GM18520 (cell line): Measurements from ENCODE around the gene ENGASE.

Experiments
- ATAC-seq: cut with Tn5 transposase; IDR thresholded peaks from one replicate; pipeline ENCODE4 v1.9.1; 2021; ENCODE audit not compliant: unreplicated experiment

Gene ENGASE

DNA sequence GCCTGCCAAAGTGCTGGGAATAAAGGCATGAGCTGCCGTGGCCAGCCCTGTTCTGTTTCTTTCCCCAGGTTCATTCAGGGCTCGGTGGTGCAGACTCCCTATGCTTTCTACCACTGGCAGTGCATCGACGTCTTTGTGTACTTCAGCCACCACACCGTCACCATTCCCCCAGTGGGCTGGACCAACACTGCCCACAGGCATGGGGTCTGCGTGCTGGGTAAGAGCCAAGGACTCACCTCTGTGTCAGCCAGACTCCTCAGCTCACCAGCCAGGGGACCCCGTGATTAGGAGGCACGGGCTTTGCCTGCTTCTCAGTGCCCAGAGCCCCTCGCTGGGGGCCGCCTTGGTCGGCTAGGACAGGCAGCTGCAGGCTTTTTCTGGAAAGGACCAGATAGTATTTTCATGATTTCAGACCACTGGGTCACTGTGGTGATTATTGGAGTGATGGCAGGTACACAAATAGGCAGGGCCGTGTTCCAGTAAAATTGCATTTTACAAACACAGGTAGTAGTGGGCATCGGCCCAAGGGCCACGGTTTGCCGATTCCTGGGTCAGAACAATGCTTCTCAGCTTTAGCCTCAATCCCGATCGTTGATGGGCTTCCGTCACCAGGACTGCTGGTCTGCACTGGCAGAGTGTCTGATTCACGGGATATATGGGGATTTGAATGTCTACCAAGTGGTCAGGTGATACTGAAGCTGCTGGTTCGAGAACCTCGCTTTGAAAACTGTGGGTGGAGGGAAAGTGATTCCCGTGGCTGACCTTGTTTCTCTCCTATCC, 5.0 kb downstream of the ENGASE start:
- no peak for ATAC-seq

DNA sequence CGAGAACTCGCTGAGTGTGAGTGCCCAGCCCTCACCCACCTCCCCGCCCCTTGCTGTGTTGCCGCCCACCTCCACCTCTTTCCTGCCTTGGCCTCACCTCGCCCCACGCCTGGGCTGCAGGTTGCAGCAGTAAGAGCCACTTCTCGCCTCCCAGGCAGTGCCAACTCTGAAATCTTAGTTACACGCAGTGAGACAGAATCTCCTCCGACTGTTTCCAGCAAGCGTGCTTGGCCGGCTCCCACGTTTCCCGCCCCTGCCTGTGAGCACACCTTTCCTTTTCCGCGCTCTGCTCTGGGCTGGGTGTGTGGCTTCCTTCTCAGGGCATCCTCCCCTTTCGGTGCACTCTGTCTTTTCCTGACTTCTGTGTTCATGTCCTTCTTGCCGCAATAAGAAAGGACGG, 5.7 kb downstream of the ENGASE start:
- no peak for ATAC-seq

DNA sequence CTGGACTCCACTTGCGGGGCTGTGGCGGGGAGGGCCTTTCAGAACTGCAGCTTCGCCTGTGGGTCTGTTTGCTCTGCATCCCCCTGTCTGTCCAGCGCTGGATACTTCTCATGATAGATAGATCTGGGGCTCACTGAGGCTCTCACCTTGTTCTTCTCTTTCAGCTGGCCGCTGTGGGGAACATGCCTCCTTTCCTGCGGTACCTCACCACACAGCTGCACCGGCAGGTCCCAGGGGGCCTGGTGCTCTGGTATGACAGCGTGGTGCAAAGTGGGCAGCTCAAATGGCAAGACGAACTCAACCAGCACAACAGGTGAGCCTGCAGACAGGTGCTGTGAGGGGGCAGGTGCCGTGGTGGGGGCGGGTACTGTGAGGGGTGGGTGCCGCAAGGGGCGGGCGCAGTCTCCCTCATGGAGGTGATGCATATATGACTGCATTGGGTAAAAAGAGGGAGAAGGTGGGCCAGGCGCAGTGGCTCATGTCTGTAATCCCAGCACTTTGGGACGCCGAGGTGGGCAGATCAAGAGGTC, 6.2 kb downstream of the ENGASE start:
- ATAC-seq, result no peak

DNA sequence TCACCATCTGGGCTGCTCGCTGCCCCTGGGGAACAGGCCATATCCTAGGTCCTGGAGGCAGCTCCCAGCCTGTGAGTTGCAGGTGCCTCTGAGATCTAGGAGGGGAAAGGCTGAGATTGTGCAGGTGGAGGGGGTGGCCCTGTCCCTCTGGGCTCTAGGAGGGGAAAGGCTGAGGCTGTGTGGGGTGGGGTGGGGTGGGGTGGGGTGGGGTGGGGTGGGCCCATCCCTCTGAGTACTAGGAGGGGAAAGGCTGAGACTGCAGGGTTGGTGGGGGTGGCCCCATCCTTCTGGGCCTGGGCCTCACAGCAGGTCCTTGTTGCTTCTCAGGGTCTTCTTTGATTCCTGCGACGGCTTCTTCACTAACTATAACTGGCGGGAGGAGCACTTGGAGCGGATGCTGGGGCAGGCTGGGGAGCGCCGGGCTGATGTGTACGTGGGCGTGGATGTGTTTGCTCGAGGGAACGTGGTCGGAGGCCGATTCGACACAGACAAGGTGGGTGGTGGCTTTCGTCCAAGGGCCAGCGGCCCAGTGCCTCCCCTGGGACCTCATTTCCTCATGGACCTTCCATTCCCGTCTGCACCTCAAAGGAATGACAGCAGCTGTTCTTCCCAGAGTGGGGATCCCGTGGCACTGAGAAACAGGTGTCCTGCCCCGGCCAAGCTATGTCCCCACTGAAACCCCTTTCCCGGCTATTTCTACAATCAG, 7.1 kb downstream of the ENGASE start:
- ATAC-seq, result no peak

DNA sequence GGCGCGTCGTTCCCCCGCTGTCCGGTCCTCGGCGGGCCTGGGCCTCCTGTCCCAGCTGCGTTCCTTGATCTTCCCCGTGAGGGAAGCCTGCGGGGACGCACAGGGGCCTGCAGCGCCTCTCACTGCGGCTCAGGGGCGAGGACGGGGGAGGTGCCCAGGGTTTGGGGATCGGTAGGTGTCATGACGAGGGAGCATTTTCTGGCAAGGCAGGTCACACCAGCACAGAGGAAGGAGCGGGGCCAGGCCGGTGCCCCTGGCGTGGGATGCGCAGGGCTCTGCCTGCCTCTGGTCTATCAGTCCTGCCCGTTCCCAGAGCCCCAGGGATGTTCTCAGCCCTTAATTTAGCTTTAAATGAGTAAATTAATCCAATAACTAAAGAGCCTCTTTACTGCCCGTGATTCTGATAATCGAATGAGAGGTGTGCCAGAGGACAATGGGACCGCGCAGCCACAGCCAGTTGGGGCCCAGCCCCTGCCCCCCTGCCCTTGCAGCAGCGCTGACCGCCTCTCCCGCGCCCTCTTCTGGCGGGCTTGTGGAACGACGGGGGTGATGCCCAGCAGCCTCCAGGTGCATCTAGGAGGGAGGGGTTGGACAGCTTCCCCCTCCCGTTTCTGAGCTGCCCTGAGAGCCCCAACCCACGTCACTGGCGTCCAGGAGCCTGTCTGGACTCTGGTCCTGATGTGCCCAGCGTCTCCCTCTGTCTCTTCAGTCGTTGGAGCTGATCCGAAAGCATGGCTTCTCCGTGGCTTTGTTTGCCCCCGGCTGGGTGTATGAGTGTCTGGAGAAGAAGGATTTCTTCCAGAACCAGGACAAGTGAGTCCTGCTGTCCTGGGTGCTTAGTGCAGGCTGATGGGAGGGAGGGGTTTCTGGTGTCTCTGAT, 7.9 kb downstream of the ENGASE start:
- no peak for ATAC-seq

DNA sequence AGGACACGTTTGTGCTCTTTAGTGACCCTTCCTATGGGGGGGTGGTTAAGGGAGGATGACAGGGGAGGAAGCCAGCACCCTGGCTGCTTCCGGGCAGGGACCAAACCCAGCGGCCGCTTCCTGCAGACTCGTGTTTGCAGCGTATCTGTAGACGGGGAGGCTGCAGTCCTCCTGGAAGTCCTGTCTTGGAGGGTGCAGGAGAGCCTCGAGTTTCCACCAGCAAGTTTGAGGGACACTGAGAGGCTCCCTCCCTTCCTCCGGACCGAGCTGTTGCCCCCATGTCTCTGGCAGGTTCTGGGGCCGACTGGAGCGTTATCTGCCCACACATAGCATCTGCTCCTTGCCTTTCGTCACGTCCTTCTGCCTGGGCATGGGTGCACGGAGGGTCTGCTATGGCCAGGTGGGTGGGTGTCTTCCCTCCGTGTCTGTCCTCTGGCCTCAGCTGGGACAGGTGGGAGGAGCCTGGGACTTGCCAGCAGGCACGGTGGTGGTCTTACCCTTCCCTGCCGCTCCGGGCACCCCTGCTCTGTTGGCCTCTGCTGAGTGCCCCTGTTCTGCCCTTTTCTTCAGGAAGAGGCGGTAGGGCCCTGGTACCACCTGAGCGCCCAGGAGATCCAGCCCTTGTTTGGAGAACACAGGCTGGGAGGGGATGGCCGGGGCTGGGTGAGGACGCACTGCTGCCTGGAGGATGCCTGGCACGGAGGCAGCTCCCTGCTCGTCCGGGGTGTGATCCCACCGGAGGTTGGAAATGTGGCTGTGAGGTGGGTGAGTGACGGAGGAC, 8.8 kb downstream of the ENGASE start:
- ATAC-seq, result no peak

DNA sequence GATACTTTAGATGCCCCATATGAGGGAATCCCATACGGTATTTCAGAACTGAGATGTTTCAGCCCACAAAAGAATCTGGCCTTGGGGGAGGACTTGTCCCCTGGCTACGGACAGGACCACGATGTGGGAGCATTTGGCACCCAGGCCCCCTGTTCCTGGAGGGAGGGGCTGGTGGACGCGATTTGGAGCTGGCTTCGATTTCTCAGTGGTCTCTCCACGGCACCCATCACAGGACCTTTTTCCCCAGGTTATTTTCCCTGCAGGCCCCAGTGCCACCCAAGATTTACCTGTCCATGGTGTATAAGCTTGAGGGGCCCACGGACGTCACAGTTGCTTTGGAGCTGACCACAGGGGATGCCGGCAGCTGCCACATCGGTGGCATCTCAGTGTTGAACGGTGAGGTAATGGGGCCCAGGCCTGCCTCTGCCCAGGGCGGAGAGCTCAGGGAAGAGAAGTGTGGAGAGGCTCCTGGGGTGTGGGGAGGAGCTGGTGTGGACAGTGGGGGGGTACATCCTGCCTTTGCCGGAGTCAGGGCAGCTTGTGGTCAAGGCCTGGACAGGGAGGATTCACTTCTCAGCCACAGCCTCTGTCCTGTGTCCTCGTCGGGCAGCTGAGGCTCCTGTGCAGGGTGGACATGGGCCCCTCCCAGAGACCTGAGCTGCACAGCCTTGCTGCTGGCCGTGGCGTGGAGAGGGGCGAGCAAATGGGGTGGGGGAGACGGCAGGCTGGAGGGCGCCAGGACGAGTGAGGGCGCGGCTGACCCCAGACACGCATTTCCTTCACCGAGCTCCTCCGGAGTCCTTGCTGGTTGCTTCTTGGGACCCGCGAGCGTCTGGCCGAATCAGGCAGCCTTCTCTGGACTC, 9.9 kb downstream of the ENGASE start:
- ATAC-seq, result no peak

DNA sequence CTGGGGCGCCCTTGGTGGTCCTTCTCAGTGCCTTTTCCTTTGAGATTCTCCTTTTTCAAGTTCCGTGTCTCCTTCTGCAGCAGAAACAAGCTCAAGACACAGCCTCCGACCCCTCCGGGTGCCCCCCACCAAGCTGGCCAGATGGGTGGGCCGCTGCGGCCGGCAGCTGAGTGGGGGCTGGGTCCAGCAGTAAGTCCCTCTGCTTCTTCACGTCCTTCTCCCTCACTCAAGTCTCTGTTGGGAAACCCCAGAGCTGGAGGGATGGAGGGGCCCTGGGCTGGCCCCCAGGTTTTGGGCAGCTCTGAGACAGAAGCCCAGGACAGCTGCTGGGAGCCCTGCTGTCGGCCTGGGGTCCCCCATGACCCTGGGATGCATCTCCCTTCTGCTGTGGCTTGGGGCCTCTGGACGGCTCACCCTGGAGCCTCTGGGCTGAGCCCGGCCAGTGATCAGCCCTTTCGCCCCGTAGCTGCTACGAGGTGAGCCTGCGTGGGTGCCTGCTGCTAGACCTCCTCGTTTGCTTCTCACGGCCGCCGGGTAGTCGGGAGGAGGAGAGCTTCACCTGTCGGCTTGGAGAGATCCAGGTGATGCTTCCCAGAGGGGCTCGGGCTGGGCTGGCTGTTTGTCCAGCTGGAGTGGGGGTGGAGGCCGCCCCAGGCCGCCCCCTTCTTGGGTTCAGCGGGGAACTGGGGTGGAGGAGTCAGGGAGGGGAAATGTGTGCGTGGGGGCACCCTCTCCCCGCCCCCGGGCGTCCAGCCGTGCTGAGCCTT, 10.7 kb downstream of the ENGASE start:
- ATAC-seq, result no peak

DNA sequence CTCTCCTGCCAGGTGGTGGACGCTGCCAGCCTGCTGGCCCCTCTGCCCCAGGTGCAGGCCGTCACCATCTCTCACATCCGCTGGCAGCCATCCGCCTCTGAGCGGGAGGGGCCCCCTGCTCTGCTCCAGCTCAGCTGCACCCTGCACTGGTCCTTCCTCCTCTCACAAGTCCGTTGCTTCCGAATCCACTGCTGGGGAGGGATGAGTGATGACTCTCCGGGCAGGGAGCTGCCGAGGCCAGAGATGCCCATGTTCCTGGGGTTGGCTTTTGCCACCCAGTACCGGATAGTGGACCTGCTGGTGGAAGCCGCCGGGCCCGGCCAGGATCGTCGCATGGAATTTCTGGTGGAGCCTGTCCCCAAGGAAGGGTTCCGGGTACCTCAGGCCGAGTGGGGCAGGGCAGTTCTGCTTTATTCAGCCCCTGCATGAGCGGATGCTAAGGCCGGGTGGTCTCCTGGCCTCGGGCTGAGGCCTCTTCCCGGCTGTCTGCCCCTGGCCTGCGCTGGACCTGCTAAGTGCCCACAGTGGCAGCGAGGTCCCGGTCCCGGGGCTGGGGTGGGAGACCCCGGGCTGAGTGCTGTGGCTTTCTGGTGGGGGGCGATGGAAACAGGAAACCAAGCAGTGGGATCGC, 11.4 kb downstream of the ENGASE start:
- ATAC-seq, result no peak

DNA sequence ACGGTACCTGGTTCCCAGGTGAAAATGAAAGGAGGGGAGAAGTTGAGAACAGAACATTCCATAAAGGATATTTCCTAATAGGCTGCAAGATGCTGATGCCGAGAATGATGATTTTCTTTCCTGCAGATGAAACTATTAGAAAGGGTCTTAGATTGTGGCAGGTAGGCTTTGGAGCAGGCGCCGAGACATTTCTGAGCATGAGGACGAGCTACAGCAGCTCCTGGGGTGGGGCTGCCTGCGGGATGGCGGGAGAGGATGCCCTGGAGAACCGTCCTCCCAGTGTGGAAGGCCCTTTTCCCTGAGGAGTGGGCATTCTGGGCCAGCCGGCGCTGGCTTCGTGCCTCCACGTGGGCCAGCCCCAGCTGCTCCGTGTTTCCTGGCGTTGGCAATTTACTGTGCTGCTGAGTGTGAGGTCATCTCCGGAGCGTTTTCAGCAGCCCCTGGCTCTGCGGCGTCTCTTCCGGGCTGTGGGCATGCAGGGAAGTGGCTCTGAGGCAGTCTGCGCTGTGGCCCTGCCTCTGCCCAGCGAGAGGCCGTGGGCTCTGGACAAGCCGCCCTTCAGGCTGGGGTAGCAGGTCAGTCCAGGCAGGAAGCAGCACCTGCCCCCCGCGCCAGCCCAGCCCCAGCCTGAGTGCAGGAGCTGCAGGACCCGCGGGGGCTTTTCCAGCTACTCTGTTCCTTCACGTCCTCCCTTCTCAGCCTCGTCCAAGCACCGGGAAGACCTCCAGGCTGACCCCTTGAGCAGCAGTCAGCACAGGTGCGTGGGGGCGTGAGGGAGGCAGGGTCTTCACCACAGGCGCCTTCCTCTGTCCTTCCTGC, 12.2 kb downstream of the ENGASE start:
- no peak for ATAC-seq

DNA sequence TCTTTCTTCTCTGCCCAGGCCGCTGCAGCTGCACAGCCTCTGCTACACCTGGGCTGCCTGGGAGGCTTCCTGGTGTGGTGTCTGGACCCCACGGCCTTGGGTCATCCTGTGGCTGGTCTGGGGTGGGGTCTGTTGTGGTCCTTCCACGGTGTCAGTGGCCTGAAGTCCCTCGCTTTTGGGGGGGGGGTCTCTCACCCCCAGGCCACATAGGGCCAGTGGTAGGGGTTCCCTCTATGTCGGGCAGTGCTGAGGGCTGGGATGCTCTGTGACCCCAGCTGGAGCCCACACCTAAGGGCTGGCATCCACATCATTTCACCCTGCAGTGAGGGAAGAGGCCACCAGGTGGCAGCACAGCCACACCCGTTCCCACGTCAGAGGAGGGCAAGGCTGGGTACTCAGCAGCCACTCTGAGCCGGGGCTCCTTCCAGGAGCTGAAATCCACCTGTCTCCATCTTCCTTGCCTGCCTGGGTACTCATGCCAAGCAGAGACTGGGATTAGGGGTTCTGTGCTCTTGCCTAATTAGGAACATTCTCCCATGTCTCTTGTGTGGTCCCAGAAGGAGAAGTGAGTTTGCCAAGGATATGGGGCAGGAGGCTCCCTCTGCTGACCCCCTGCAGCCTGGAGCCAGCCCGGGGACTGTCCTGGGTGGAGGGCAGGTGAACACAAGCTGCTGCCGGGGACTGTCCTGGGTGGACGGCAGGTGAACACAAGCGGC, 13.0 kb downstream of the ENGASE start:
- no peak for ATAC-seq

DNA sequence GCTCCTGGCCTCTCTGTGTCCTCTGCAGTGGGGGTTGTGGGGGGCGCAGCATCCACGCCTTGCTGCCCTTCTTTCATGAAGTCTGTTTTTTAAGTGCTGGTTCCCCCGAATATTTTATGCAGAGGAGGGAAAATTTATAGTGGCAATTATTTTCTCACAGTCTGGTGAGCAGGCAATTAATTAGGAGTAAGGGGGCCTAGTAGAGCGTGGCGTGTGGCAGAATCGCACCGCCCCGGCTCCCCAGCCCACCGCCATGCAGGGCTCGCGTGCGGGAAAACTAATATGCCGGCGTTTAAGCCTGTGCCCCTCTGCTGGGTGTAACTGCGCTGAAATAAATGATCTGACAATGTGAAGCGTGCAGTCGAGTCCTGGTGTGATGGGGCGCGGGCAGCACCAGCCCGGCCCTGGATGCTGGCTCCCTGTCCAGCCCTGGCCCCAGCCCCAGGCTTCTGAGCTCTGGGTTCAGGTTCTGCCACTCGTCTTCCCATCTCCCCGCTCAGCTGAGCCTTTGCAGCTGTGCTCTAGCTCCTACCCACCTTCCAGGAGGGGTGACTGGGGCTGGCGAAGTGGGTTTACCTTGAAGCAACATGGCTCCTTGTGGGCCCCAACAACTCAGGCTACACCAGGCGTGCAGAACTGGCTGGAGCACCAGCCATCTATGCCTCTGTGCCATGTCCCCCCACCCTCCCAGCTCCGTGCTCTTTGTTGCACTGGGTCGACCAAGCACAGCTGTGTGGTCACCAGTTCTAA, 13.8 kb downstream of the ENGASE start:
- no peak for ATAC-seq

DNA sequence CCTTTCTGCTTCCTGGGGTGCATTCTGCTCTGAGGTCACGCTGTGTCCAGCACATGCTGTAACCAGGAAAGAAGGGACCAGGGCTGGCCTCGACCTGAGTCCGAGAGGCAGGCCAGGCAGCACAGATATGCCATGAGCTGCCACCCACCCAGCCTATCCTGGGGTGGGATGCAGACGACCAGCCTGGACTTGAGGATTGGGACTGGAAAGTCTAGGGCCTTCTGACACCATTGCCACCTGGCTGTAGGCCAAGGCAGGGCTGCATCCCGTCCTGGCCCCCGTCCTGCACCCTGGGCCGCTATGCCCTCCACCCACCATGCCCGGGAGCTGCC, 14.3 kb downstream of the ENGASE start:
- ATAC-seq, result no peak

DNA sequence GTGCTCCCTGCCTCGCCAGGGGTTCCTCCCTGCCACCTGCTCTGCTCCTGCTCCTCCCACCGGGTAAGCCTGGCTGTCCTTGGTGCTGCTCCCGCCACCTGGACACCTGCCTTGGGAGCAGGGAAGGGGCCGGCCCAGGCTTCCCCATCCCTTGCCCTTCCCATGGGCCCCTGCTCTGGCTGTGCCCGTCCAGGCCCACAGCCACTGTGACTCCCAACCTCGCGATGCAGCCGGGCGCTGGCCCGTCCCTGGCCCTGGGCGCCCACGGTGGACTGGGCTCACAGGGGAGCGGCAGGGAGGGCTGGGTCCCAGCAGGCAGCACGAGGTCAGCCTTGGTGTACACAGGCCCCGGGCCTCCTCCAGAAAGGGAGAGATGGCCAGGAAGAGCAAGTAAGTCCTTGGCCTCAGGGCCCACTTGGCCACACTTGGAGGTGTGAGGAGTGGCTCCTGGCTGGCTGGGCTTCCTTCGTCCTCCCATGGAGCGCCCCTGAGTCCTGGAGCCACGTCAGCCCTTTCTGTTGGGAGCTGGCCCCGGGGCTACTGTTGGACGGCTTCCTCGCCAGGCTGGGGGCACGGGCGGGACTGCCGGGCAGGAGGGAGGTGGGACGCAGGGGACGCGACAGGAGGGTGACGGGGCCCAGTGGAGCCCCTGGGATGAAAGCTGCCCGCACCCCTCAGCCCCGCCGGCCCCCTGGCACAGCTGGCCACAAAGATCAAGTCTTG, 15.3 kb downstream of the ENGASE start:
- no peak for ATAC-seq

DNA sequence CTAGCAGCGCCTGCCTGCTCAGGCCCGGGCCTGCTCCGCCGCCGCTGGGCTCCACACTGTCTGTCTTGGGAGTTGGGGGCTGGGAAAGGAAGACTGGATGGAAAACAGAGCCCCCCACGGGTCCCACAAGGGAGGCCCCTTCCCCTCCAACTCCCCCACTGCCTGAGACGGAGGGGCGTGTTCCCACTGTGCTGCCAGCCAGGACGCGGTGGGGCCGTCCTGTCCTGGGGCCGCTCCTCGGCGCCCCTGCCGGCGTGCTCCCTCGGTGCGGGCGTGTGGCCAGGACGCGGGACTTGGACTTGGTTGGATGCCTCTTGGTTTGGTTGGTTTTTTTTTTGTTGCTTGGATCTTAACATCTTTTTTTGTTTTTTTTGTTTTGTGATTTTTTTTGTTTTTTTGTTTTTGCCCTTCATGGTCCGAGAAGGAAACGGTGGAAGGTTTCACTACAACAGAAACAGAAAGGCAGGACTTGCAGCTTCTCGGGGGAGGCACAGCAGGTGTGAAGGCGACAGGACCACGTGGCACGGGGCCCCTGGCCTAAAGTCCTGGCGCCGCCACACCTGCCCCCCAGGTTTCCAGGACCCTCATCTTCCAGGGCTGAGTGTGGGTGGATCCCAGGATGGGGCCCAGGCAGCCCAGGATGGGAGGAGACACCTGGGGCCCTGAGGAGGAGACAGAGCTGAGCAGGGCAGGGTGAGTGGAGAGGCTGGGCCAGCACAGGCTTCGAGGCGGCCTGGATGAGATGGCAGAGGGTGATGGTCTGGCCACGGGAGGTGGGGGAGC, 16.0 kb downstream of the ENGASE start:
- ATAC-seq, result no peak
